ENCODE data around the gene SRCAP.

Gene SRCAP

DNA sequence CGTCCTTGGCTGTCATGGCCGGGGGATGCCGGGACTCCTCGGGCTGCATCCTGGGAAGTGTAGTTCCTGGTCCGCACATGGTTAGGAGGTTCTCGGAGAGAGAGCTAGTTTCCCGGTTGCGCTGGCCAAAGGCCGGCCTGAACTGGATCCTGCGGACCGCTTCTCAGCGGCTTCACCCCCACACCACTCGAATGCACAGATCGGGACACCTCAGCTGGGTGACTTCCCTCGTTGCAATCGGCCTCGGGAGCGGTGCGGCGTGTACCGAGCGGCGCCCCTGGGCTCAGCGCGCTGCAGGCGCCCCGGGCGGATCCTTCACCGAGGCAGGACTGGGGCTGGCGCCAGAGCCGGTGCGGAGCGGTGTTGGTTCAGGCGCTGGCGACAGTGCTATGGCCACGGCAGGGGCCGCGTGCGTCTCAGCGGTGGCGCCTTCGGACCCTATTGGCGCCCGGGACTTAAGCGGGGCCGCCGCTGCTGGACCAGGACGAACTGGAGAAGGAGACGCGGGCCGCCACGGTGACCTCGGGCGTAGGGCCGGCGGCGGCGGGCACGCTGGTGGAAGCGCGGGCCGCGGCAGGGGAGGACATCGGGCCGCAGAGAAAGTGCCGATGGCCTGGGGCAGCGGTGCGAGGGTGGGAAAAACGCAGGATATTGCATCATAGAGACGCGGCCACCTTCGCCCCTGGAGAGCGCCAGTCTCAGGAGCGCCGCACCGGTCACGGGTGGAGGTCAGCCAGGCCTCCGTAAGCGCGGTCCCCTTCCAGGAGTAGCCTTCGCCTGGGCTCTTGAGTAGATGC, 76.6 kb downstream of the SRCAP start:
- DNase-seq (ENCODE audit: low spot score), result peak; percentile 43

GRCh38 chr16:30777591-30778297, 78.8 kb downstream of the SRCAP start:
- no peak for DNase-seq (ENCODE audit: low spot score)

GRCh38 chr16:30778549-30779244, 79.7 kb downstream of the SRCAP start:
- DNase-seq (ENCODE audit: low spot score), result no peak

GRCh38 chr16:30779596-30779995, 80.6 kb downstream of the SRCAP start:
- no peak for DNase-seq (ENCODE audit: low spot score)

DNA sequence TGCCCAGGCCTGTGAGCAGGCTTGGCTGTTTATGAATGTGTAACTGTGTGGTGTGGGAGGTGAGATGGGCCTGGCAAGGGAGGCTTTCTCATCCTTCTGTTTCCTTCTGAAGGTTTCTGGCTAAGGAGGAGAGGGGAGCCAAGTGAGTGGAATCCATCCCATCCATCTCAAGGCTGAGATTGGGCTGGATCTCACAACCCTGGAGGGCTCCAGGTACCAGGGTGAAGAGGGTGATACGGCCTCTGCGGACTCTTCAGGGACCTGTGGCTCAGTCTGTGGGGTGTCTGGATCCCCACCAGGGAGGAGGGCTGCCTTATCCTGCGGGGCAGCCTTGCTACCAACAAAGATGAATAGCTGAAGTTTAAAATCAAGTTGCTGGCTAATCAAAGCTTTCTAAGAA, 81.0 kb downstream of the SRCAP start:
- DNase-seq (ENCODE audit: low spot score), result no peak

- DNase-seq (ENCODE audit: low spot score), result no peak
These were observed 81.6 kb downstream of the SRCAP start for GRCh38 chr16:30780549-30780948.

GRCh38 chr16:30782486-30783279, 83.7 kb downstream of the SRCAP start:
- no peak for DNase-seq (ENCODE audit: low spot score)

DNA sequence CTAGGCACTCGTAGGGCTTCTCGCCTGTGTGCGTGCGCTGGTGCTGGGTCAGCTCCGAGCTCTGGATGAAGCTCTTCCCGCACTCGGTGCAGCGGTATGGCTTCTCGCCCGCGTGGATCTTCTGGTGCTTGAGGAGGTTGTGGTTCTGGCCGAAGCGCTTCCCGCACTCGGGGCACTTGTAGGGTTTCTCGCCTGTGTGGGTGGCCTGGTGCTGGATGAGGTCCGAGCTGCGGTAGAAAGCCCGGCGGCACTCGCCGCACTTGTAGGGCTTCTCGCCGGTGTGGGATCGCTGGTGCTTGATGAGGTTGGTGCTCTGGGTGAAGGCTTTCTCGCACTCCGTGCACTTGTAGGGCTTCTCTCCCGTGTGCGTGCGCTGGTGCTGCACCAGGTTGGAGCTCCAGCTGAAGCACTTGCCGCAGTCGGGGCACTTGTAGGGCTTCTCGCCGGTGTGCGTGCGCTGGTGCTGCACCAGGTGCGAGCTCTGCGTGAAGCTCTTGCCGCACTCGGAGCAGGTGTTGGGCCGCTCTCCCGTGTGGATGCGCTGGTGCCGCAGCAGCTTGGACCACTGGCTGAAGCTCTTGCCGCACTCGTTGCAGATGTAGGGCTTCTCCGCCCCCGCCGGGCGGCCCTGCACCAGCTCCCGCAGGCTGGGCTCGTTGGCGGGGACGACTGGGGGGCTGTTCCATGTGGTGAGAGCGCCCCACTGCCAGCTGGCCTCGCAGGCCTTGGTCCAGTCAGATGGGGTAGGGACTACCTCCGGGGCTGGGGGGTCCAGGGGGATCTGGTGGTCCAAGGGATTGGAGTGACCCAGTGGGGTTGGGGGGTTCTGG, 84.5 kb downstream of the SRCAP start:
- no peak for DNase-seq (ENCODE audit: low spot score)

- DNase-seq (ENCODE audit: low spot score), result no peak
These were observed 85.2 kb downstream of the SRCAP start for GRCh38 chr16:30784215-30784614.

GRCh38 chr16:30785126-30786106, 86.4 kb downstream of the SRCAP start:
- no peak for DNase-seq (ENCODE audit: low spot score)

GRCh38 chr16:30786115-30786935, 87.4 kb downstream of the SRCAP start:
- DNase-seq (ENCODE audit: low spot score), result no peak

GRCh38 chr16:30786936-30787612, 88.1 kb downstream of the SRCAP start, which contains the start of gene ZNF629:
Gene ZNF629, minus strand, starts transcription at chr16:30787205. Its CDS starts 2,723 bp downstream, at chr16:30784482.
- peak; percentile 24 for DNase-seq (ENCODE audit: low spot score)

GRCh38 chr16:30787613-30788378, 88.8 kb downstream of the SRCAP start:
- DNase-seq (ENCODE audit: low spot score), result no peak

All from CD4-positive, alpha-beta T cell treated with Interleukin-15 for 4 hours (primary cell).